Measurements from ENCODE around the gene BCS1L. TPM values are rescaled to one million over a fixed set of nuclear protein-coding genes. Genes with fewer than 3 reads are reported as not detected.

Gene BCS1L
- total and polyA plus RNA-seq, 9 of the 15 experiments (the other 6 are each of a cell fraction or from before 2014, with no cell fraction given): 37.6 to 103 (median 56.7) TPM

DNA sequence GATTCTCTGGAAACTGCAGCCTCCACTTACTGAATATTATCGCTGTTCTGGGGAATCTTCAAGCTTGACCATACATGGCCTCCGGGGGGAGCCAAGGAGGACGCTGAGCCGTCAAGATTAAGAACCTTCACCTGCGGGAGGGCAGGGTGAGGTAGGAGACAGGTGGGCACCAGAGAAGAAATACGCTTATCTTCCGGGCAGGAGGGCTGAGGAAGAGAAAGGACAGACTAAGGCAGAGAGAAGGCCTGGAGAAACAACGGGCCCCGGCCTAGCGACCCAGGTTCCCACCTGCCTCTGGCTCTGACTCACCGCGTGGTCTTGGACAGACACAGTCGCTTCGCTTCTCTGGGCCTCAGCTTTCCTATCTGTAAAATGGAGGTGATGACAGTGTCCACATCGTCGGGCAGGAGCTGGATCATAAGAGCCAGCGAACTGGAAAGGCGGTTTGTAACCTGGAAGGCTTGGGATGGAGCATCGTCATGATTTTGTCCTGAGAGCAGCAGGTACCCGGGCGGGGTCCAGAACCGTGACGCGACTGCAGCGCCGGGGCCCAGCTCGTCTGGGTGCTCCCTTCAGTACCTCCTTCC is 719 bp upstream of the BCS1L start (continued):
- no peak for TF ChIP-seq PTBP1 (IDR thresholded peaks at IDR 0.05; ENCODE audit: low read depth, low read length)
- TF ChIP-seq, protein P1, sequence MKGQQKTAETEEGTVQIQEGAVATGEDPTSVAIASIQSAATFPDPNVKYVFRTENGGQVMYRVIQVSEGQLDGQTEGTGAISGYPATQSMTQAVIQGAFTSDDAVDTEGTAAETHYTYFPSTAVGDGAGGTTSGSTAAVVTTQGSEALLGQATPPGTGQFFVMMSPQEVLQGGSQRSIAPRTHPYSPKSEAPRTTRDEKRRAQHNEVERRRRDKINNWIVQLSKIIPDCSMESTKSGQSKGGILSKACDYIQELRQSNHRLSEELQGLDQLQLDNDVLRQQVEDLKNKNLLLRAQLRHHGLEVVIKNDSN (CRISPR knock-in tag; IDR thresholded peaks at IDR 0.05): no peak
- TF ChIP-seq PHF8 (IDR thresholded peaks at IDR 0.05; ENCODE audit: borderline replicate concordance, low read length): no peak
- TF ChIP-seq, protein P2, sequence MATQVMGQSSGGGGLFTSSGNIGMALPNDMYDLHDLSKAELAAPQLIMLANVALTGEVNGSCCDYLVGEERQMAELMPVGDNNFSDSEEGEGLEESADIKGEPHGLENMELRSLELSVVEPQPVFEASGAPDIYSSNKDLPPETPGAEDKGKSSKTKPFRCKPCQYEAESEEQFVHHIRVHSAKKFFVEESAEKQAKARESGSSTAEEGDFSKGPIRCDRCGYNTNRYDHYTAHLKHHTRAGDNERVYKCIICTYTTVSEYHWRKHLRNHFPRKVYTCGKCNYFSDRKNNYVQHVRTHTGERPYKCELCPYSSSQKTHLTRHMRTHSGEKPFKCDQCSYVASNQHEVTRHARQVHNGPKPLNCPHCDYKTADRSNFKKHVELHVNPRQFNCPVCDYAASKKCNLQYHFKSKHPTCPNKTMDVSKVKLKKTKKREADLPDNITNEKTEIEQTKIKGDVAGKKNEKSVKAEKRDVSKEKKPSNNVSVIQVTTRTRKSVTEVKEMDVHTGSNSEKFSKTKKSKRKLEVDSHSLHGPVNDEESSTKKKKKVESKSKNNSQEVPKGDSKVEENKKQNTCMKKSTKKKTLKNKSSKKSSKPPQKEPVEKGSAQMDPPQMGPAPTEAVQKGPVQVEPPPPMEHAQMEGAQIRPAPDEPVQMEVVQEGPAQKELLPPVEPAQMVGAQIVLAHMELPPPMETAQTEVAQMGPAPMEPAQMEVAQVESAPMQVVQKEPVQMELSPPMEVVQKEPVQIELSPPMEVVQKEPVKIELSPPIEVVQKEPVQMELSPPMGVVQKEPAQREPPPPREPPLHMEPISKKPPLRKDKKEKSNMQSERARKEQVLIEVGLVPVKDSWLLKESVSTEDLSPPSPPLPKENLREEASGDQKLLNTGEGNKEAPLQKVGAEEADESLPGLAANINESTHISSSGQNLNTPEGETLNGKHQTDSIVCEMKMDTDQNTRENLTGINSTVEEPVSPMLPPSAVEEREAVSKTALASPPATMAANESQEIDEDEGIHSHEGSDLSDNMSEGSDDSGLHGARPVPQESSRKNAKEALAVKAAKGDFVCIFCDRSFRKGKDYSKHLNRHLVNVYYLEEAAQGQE (IDR thresholded peaks at IDR 0.05; ENCODE audit: borderline replicate concordance): peak; percentile 43; the same call in 1 of the 2 replicates
- TF ChIP-seq, protein P2 (CRISPR knock-in tag; IDR thresholded peaks at IDR 0.05; ENCODE audit: low read depth): no peak
- TF ChIP-seq, protein P3, sequence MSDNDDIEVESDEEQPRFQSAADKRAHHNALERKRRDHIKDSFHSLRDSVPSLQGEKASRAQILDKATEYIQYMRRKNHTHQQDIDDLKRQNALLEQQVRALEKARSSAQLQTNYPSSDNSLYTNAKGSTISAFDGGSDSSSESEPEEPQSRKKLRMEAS (CRISPR knock-in tag; IDR thresholded peaks at IDR 0.05): peak; percentile 33; the same call in 1 of the 2 replicates
- peak in 1 of 3 experiments; percentile 37 for TF ChIP-seq YY1 (IDR thresholded peaks at IDR 0.05; ENCODE audit: borderline replicate concordance in 1 of 3, control insufficient read depth in 1 of 3, extremely low read depth in 1 of 3, insufficient read depth in 3 of 3, insufficient read length in 1 of 3, insufficient replicate concordance in 2 of 3, low read depth in 1 of 3, low read length in 2 of 3)
- no peak for TF ChIP-seq ZNF589 (CRISPR knock-in tag; IDR thresholded peaks at IDR 0.05; ENCODE audit: low read depth)
- TF ChIP-seq, protein P4, sequence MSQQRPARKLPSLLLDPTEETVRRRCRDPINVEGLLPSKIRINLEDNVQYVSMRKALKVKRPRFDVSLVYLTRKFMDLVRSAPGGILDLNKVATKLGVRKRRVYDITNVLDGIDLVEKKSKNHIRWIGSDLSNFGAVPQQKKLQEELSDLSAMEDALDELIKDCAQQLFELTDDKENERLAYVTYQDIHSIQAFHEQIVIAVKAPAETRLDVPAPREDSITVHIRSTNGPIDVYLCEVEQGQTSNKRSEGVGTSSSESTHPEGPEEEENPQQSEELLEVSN (IDR thresholded peaks at IDR 0.05; ENCODE audit: borderline replicate concordance in 1 of 2, extremely low read depth in 1 of 2, insufficient read depth in 1 of 2, insufficient read length in 1 of 2, low read depth in 1 of 2, low read length in 1 of 2, poor library complexity in 1 of 2, severe bottlenecking in 1 of 2): peak in 1 of 2 experiments; percentile 50
- TF ChIP-seq FIP1L1 (IDR thresholded peaks at IDR 0.05; ENCODE audit: low read depth, low read length, poor library complexity, severe bottlenecking): no peak
- TF ChIP-seq, protein P5, sequence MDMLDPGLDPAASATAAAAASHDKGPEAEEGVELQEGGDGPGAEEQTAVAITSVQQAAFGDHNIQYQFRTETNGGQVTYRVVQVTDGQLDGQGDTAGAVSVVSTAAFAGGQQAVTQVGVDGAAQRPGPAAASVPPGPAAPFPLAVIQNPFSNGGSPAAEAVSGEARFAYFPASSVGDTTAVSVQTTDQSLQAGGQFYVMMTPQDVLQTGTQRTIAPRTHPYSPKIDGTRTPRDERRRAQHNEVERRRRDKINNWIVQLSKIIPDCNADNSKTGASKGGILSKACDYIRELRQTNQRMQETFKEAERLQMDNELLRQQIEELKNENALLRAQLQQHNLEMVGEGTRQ (CRISPR knock-in tag; IDR thresholded peaks at IDR 0.05): no peak
- TF ChIP-seq POLR2AphosphoS2 (IDR thresholded peaks at IDR 0.05; ENCODE audit: low read length): no peak

All from K562 (cell line).